Natural killer cell (primary cell): ENCODE results near the gene GDAP1L1. TPM values are rescaled to one million over a fixed set of nuclear protein-coding genes. Genes with fewer than 3 reads are reported as not detected.
A peak's percentile ranks its signal among the peaks of the same experiment; 100 is the strongest.

Experiments used
- ATAC-seq, 3 donors: fragments of 150-1000 bp in 2 of 3; fragments of 200-7000 bp in 1 of 3; cut with Tn5 transposase; 1 replicate in 1 of 3; 2 replicates in 2 of 3; pipeline ENCODE4 v1.10.0; 2021; ENCODE audit warnings: mild to moderate bottlenecking in 2 of 3, moderate library complexity in 2 of 3
- DNase-seq, 2 donors: peaks; one replicate each; pipeline versions ENCODE4 v3.0.0 to v3.0.0-alpha.2; 2013 to 2021; ENCODE audit warnings: mixed read lengths in 1 of 2
- H3K27ac ChIP-seq: one replicate; pipeline ENCODE4 v1.5.1; 2013; ENCODE audit warnings: mild to moderate bottlenecking, low read length
- H3K27me3 ChIP-seq: one replicate; pipeline ENCODE4 v1.6.1; 2013; ENCODE audit warnings: low read length; ENCODE audit not compliant: control insufficient read depth, insufficient read depth
- H3K36me3 ChIP-seq: one replicate; pipeline ENCODE4 v1.6.1; 2013; ENCODE audit warnings: low read length; ENCODE audit not compliant: control insufficient read depth, insufficient read depth
- H3K4me1 ChIP-seq: one replicate; pipeline ENCODE4 v1.6.1; 2013; ENCODE audit warnings: low read length; ENCODE audit not compliant: control insufficient read depth, insufficient read depth
- H3K4me3 ChIP-seq: one replicate; pipeline ENCODE4 v1.5.1; 2013; ENCODE audit warnings: low read length
- H3K9me3 ChIP-seq: one replicate; pipeline ENCODE4 v1.6.1; 2013; ENCODE audit warnings: low read length; ENCODE audit not compliant: control insufficient read depth, insufficient read depth
- H3K27ac Mint-ChIP-seq, 2 donors: one replicate each; pipeline ENCODE4 v1.8.0; 2022; ENCODE audit warnings: mild to moderate bottlenecking in 2 of 2, mixed read lengths in 2 of 2, moderate library complexity in 1 of 2
- H3K27me3 Mint-ChIP-seq, 2 donors: one replicate each; pipeline ENCODE4 v1.8.0; 2022; ENCODE audit warnings: low read depth in 2 of 2, mixed read lengths in 2 of 2
- H3K36me3 Mint-ChIP-seq: one replicate; pipeline ENCODE4 v1.8.0; 2022; ENCODE audit warnings: mixed read lengths
- H3K4me1 Mint-ChIP-seq, 2 donors: one replicate each; pipeline ENCODE4 v1.8.0; 2022; ENCODE audit warnings: mixed read lengths in 2 of 2
- H3K4me3 Mint-ChIP-seq: one replicate; pipeline ENCODE4 v1.8.0; 2022; ENCODE audit warnings: mild to moderate bottlenecking, moderate library complexity, mixed read lengths
- H3K9me3 Mint-ChIP-seq, 2 donors: one replicate each; pipeline ENCODE4 v1.8.0; 2022; ENCODE audit warnings: mixed read lengths in 2 of 2
- WGBS: methylation state at CpG from one replicate; pipeline ENCODE4 v1.1.7; 2013; ENCODE audit warnings: missing lambda C conversion rate; ENCODE audit not compliant: insufficient coverage; 5-methylcytosine and 5-hydroxymethylcytosine counted together
- intact Hi-C: fragments of 100-400 bp; cut with micrococcal nuclease; formaldehyde crosslinking; loops from one replicate; pipeline ENCODE4 v1.14.2; 2022
- total RNA-seq, 4 donors: library from RNA; stranded (reverse); fragments of 120-200 nt in 1 of 4; gene quantifications; one replicate each; pipeline versions ENCODE4 v1.2.3 to v1.2.4, GENCODE V29; 2013 to 2022
- TF ChIP-seq, protein P1 (sequence below): fragments of 200-600 bp; IDR thresholded peaks from one replicate; pipeline ENCODE4 v1.8.0; 2022; ENCODE audit warnings: antibody characterized with exemption

GDAP1L1 gene
- total RNA-seq, 3 donors from 2014 or later (not counting 1 experiment from before 2014, with no cell fraction given) = not detected

- no peaks in the 10 kb centered on the region for H3K9me3 ChIP-seq
- no peaks in the 10 kb centered on the region for H3K36me3 ChIP-seq
- Mint-ChIP-seq H3K27me3 (no peaks in the 10 kb centered on the region), H3K4me1 (peaks cover 38 to 41% of the 10 kb centered on the region in 2 donors), H3K27ac (no peak overlapping the region), H3K9me3 (no peaks in the 10 kb centered on the region), H3K36me3 (no peaks in the 10 kb centered on the region), H3K4me3 (peak overlapping the region; percentile 5)
- no peaks in the 10 kb centered on the region for H3K27me3 ChIP-seq
- TF ChIP-seq, protein P1, sequence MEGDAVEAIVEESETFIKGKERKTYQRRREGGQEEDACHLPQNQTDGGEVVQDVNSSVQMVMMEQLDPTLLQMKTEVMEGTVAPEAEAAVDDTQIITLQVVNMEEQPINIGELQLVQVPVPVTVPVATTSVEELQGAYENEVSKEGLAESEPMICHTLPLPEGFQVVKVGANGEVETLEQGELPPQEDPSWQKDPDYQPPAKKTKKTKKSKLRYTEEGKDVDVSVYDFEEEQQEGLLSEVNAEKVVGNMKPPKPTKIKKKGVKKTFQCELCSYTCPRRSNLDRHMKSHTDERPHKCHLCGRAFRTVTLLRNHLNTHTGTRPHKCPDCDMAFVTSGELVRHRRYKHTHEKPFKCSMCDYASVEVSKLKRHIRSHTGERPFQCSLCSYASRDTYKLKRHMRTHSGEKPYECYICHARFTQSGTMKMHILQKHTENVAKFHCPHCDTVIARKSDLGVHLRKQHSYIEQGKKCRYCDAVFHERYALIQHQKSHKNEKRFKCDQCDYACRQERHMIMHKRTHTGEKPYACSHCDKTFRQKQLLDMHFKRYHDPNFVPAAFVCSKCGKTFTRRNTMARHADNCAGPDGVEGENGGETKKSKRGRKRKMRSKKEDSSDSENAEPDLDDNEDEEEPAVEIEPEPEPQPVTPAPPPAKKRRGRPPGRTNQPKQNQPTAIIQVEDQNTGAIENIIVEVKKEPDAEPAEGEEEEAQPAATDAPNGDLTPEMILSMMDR = no peak
- no peak overlapping the region for H3K27ac ChIP-seq
- DNase-seq (no peak), ATAC-seq (no peak)
- no peak overlapping the region for H3K4me3 ChIP-seq
- WGBS = 95% methylated on average over 3 of the region's 3 CpGs
- intact Hi-C loops = no loop called here
- peaks cover 28% of the 10 kb centered on the region for H3K4me1 ChIP-seq
Observed at GRCh38 chr20:44221368-44221954, 25.6 kb upstream of the GDAP1L1 start.

GRCh38 chr20:44222027-44222426, 25.1 kb upstream of the GDAP1L1 start:
- DNase-seq (no peak), ATAC-seq (no peak)
- no peak overlapping the region for H3K4me3 ChIP-seq
- H3K27me3 ChIP-seq = no peaks in the 10 kb centered on the region
- peaks cover 36 to 37% of the 10 kb centered on the region in 2 donors for H3K4me1 Mint-ChIP-seq
- intact Hi-C loops = no loop called here
- no peak overlapping the region for H3K4me3 Mint-ChIP-seq
- peaks cover 22% of the 10 kb centered on the region for H3K4me1 ChIP-seq
- H3K27me3 Mint-ChIP-seq = no peaks in the 10 kb centered on the region
- no peaks in the 10 kb centered on the region for H3K9me3 ChIP-seq
- no peaks in the 10 kb centered on the region for H3K36me3 Mint-ChIP-seq
- H3K36me3 ChIP-seq = no peaks in the 10 kb centered on the region
- no peak overlapping the region for H3K27ac Mint-ChIP-seq
- TF ChIP-seq, protein P1 = no peak
- WGBS = 99% methylated on average over 5 of the region's 5 CpGs
- no peak overlapping the region for H3K27ac ChIP-seq
- H3K9me3 Mint-ChIP-seq = no peaks in the 10 kb centered on the region

DNA sequence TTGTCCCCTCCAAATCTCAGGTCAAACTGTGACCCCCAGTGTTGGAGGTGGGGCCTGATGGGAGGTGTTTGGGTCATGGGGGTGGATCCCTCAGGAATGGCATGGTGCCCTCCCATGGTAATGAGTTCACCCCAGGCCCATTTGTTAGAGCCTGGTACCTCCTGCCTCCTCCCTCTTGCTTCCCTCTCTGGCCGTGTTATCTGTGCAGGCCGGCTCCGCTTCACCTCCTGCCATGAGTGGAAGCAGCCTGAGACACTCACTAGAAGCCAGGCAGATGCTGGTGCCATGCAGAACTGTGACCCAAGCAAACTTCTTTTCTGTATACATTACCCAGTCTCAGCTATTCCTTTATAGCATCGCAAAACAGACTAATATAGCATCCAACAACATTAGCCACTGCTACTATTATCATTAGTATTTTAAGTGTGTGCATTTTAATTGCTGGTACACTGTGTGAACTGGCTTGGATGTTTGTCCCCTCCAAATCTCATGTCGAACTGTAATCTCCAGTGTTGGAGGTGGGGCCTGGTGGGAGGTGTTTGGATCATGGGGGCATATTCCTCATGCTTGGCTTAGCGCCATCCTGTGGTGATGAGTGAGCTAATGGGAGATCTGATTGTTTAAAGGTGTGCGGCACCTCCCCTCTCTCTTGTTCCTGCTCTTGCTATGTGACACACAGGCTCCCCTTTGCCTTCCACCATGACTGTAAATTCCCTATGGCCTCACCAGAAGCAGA, 24.3 kb upstream of the GDAP1L1 start:
- TF ChIP-seq, protein P1 = no peak
- ATAC-seq (no peak), DNase-seq (no peak)
- no peaks in the 10 kb centered on the region for H3K27me3 ChIP-seq
- H3K9me3 Mint-ChIP-seq = no peaks in the 10 kb centered on the region
- no peak overlapping the region for H3K27ac ChIP-seq
- no peaks in the 10 kb centered on the region for H3K36me3 ChIP-seq
- H3K36me3 Mint-ChIP-seq = no peaks in the 10 kb centered on the region
- H3K9me3 ChIP-seq = no peaks in the 10 kb centered on the region
- 96% methylated on average over 6 of the region's 7 CpGs for WGBS
- no peak overlapping the region for H3K27ac Mint-ChIP-seq
- H3K4me3 Mint-ChIP-seq = no peak overlapping the region
- intact Hi-C loops = no loop called here
- H3K4me1 Mint-ChIP-seq = peaks cover 29% of the 10 kb centered on the region in 2 donors
- H3K4me3 ChIP-seq = no peak overlapping the region
- H3K27me3 Mint-ChIP-seq = no peaks in the 10 kb centered on the region
- peaks cover 15% of the 10 kb centered on the region for H3K4me1 ChIP-seq
